Type B pancreatic cell (in vitro differentiated cells): ENCODE measurements around the gene SLCO3A1. TPM values are rescaled to one million over a fixed set of nuclear protein-coding genes. Genes with fewer than 3 reads are reported as not detected.
A peak's percentile ranks its signal among the peaks of the same experiment; 100 is the strongest.

Experiments used
- DNase-seq: peaks from one replicate; pipeline ENCODE4 v3.0.0; 2021; ENCODE audit warnings: mixed read lengths; ENCODE audit not compliant: unreplicated experiment; ENCODE audit errors: extremely low spot score
- H3K27ac Mint-ChIP-seq: 2 replicates; pipeline ENCODE4 v1.8.0; 2021; ENCODE audit warnings: mild to moderate bottlenecking, mixed read lengths
- H3K27me3 Mint-ChIP-seq: 2 replicates; pipeline ENCODE4 v1.8.0; 2021; ENCODE audit warnings: mixed read lengths
- H3K36me3 Mint-ChIP-seq: 2 replicates; pipeline ENCODE4 v1.8.0; 2021; ENCODE audit warnings: mixed read lengths
- H3K4me1 Mint-ChIP-seq: one replicate; pipeline ENCODE4 v1.8.0; 2021; ENCODE audit warnings: mixed read lengths; ENCODE audit not compliant: unreplicated experiment
- H3K4me3 Mint-ChIP-seq: 2 replicates; pipeline ENCODE4 v1.8.0; 2021; ENCODE audit warnings: mild to moderate bottlenecking, mixed read lengths
- H3K9me3 Mint-ChIP-seq: 2 replicates; pipeline ENCODE4 v1.8.0; 2021; ENCODE audit warnings: mixed read lengths
- total RNA-seq: library from RNA; stranded (reverse); gene quantifications from 2 replicates; pipeline ENCODE4 v1.2.1, GENCODE V29; 2021; ENCODE audit warnings: low replicate concordance
- TF ChIP-seq, protein P1 (sequence below): fragments of 200-600 bp; sonication (generic); conservative IDR thresholded peaks from 2 replicates; pipeline ENCODE4 v1.5.0; 2021; ENCODE audit warnings: antibody characterized with exemption, mild to moderate bottlenecking

The SLCO3A1 gene
- total RNA-seq, 1 donor from 2014 or later = 30.9 TPM

DNA sequence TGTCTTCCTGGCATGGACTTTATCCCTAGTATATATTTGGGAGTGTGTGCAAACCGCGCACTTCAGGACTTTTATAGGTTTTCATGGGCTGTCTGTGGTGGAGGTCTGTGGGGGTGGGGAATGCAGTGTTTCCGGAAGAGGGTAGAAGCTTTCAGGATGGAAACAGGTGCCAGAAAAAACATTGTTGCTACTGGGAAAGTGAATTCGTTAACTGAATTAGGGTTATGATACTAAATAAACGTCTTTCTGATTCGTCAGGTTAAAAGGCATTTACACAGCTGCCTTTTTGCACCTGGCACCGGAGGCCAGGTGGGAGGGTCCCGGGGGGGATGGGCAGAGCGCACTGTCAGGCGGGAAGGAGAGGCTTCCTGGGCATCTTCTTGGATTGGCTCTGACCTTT lies 62.1 kb downstream of the SLCO3A1 start:
- Mint-ChIP-seq H3K4me3 (no peak overlapping the region), H3K36me3 (peaks cover 7% of the 10 kb centered on the region), H3K27ac (peak overlapping the region; percentile 21), H3K9me3 (no peaks in the 10 kb centered on the region), H3K27me3 (no peaks in the 10 kb centered on the region), H3K4me1 (peaks cover 24% of the 10 kb centered on the region)
- TF ChIP-seq, protein P1, sequence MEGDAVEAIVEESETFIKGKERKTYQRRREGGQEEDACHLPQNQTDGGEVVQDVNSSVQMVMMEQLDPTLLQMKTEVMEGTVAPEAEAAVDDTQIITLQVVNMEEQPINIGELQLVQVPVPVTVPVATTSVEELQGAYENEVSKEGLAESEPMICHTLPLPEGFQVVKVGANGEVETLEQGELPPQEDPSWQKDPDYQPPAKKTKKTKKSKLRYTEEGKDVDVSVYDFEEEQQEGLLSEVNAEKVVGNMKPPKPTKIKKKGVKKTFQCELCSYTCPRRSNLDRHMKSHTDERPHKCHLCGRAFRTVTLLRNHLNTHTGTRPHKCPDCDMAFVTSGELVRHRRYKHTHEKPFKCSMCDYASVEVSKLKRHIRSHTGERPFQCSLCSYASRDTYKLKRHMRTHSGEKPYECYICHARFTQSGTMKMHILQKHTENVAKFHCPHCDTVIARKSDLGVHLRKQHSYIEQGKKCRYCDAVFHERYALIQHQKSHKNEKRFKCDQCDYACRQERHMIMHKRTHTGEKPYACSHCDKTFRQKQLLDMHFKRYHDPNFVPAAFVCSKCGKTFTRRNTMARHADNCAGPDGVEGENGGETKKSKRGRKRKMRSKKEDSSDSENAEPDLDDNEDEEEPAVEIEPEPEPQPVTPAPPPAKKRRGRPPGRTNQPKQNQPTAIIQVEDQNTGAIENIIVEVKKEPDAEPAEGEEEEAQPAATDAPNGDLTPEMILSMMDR = no peak
- DNase-seq = no peak

DNA sequence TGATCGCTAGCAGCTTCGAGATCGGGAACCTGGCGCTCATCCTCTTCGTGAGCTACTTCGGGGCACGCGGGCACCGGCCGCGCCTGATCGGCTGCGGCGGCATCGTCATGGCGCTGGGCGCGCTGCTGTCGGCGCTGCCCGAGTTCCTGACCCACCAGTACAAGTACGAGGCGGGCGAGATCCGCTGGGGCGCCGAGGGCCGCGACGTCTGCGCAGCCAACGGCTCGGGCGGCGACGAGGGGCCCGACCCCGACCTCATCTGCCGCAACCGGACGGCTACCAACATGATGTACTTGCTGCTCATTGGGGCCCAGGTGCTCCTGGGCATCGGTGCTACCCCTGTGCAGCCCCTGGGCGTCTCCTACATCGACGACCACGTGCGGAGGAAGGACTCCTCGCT lies 62.5 kb downstream of the SLCO3A1 start:
- TF ChIP-seq, protein P1 = no peak
- H3K4me3 Mint-ChIP-seq = no peak overlapping the region
- H3K27ac Mint-ChIP-seq = no peak overlapping the region
- peaks cover 7% of the 10 kb centered on the region for H3K36me3 Mint-ChIP-seq
- no peak for DNase-seq
- H3K27me3 Mint-ChIP-seq = no peaks in the 10 kb centered on the region
- peaks cover 24% of the 10 kb centered on the region for H3K4me1 Mint-ChIP-seq
- no peaks in the 10 kb centered on the region for H3K9me3 Mint-ChIP-seq

DNA sequence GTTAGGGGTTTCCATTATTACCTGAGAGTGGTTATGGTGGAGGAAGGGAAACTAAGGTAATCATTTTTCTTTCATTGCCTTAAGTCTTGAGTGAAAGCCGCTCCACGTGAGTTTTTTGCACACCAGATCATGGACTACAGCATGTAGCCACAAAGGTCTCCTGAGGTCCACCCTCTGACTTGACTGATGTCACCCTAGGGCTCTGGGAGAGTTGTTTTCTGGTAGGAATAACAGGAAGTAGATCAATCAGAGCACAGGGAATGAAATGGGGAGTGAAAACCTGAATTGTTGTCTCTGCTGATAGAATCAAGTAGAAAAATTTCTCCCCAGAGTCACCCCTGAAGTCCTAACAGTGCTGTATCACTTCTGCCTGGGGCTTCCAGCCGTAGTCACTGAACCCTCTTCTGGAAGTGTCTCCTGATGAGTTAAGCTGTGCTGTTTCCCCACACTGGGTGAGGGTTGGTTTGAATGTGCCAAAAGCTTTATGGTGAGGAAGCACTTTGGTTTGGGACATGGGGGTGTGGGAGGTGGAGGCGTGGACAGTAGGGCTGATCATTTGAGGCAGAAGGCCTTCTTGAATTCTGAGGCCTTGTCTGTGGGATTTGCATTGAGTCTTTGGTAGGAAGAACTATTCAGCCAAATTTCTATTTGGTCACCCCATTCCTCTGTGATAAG lies 64.3 kb downstream of the SLCO3A1 start:
- Mint-ChIP-seq H3K27me3 (no peaks in the 10 kb centered on the region), H3K9me3 (no peaks in the 10 kb centered on the region), H3K27ac (peak overlapping the region; percentile 16), H3K36me3 (peaks cover 7% of the 10 kb centered on the region), H3K4me3 (no peak overlapping the region), H3K4me1 (peaks cover 24% of the 10 kb centered on the region)
- no peak for DNase-seq
- TF ChIP-seq, protein P1 = no peak

DNA sequence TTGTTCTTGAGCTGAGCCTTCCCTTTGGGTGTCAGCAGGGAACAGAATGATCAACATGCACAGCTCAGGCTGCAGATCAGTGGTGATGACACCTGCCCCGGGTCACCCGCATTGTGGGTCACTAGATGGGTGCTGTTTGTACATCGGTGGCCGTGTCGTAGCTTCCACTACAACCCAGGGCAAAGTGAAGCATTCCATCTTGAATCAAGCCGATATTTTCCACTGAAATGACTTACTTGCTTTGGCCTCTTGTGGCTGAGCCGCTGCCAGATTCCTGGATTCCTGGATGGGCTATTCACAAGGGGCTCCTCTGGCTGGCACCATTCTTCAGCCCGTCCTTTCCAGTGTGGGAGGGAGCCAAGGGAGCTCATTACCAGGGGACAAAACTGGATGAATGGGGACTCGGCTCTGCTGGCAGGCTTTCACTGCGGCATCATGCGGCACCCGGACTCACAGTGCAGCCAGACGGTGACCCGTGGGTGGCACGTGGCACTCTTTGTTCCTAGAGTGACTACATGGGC lies 65.6 kb downstream of the SLCO3A1 start:
- no peak overlapping the region for H3K4me3 Mint-ChIP-seq
- TF ChIP-seq, protein P1 = no peak

DNA sequence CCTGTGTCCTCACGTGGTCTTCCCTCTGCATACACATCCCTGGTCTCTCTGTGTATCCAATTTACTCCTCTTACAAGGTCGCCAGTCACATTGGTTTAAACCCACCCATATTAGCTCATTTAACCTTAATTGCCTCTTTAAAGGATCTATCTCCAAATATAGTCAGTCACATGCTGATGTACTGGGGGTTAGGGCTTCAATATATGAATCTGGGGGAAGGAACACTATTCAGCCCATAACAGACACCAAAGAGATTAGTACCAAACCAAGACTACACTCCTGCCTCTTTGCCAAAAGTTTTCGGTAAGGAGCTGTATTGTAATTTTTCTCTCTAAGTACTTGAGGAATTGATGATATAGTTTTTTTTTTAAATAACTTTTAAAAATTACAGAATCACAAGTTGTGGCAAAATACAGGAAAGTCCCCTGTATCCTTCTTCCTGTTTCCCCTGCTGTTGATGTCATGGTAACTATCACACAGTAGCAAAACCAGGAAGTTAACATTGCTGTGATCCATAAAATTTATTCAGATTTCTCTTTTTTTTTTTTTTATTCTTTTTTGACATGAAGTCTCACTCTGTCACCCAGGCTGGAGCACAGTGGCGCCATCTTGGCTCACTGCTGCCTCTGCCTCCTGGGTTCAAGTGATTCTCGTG lies 67.8 kb downstream of the SLCO3A1 start:
- no peak for DNase-seq
- Mint-ChIP-seq H3K27me3 (no peaks in the 10 kb centered on the region), H3K9me3 (no peaks in the 10 kb centered on the region), H3K27ac (peak overlapping the region; percentile 12), H3K4me1 (peaks cover 35% of the 10 kb centered on the region), H3K36me3 (peaks cover 4% of the 10 kb centered on the region), H3K4me3 (no peak overlapping the region)
- TF ChIP-seq, protein P1 = no peak

More for the DNA sequence above, 65.6 kb downstream of the SLCO3A1 start:
- Mint-ChIP-seq H3K9me3 (no peaks in the 10 kb centered on the region), H3K27me3 (no peaks in the 10 kb centered on the region), H3K27ac (no peak overlapping the region), H3K36me3 (peaks cover 7% of the 10 kb centered on the region), H3K4me1 (peaks cover 32% of the 10 kb centered on the region)
- no peak for DNase-seq
